NCI-H1930 (cell line): ENCODE data around the gene ACP6.

Experiments used
- DNase-seq, 2 experiments: peaks; one replicate each; lab custom pipeline; 2025; lab: John Stamatoyannopoulos, UW

Gene ACP6

GRCh38 chr1:147651466-147651865, 18.9 kb downstream of the ACP6 start:
- no peak for DNase-seq

GRCh38 chr1:147648933-147649332, 21.4 kb downstream of the ACP6 start:
- no peak for DNase-seq

- DNase-seq: no peak
Measured at GRCh38 chr1:147647796-147648633, 22.3 kb downstream of the ACP6 start.

- DNase-seq: no peak
Measured at GRCh38 chr1:147643974-147644373, 26.4 kb downstream of the ACP6 start.

- peak in 1 of 2 experiments; percentile 9 for DNase-seq
Measured at GRCh38 chr1:147641695-147642592, 28.4 kb downstream of the ACP6 start.

- DNase-seq: no peak
Measured at GRCh38 chr1:147641291-147641690, 29.0 kb downstream of the ACP6 start.

DNA sequence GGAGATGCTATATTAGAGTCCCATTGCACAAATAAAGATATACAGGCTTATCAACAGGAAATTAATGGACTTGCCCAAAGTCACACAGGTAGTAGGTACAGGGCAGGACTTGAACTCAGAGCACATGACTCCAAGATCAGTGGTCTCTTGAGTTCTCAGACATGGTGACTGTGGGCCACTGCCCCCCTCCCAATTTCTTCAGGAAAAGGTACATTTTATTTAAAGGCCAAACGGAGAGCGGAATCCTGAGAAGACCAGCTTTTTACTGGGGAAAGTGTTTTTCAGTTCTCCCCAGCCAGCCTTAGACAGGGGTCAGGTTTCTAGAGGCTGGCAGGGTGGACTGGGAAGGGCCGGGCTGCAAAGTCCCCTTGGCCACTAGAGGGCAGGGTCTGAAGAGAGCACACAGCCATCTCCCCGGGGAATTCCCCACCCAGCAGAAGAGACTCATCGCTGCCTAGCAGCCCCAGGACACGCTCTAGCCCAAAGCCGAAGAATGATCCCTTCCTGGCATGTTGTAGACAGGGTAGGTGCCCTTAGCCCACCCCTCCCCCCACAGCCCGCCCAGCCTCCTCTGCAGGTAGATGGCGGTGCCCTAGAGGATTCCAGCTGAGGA, 29.7 kb downstream of the ACP6 start:
- peak; percentile 31 to 53 for DNase-seq

DNA sequence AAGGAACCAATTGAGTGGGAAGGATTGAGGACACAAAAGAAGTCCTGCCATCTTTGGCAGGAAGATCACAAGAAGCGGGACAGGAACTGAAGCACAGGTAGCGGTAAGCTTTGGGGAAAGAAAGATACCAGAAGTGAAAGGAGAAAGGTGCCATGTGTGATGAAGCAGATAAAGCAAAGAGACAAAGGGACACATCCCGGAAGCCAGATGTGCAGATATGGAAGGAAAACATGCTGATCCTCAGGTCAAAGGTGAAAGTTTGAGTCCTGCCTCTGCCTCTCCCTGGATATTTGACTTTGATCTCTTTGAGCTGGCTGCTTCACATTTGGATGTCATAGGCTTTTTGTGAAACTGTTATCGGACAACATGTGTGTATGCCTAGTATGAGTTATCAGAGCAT, 34.0 kb downstream of the ACP6 start:
- no peak for DNase-seq

- no peak for DNase-seq
Measured at GRCh38 chr1:147635342-147635741, 35.0 kb downstream of the ACP6 start.

DNA sequence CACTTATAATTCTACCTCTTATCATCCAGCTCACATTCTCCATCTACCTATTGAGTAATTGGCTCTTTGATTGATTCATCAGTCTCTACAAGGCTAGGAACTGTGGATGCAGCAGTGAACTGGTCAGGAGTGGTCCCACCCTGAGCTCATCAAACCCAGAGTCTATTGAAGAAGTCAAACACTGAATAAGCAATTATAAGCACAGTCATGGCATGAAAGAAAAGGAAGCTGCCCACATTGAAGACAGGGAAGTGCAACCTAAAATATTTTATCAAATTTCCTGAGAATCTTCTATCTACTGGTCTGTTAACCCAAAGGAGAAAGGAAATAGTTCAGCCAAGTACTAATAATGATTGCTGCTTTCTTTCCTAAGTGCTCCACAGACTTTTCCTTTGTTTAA, 35.7 kb downstream of the ACP6 start:
- no peak for DNase-seq

GRCh38 chr1:147633759-147634158, 36.6 kb downstream of the ACP6 start:
- no peak for DNase-seq

- DNase-seq: no peak
Measured at GRCh38 chr1:147631839-147632238, 38.5 kb downstream of the ACP6 start.

DNA sequence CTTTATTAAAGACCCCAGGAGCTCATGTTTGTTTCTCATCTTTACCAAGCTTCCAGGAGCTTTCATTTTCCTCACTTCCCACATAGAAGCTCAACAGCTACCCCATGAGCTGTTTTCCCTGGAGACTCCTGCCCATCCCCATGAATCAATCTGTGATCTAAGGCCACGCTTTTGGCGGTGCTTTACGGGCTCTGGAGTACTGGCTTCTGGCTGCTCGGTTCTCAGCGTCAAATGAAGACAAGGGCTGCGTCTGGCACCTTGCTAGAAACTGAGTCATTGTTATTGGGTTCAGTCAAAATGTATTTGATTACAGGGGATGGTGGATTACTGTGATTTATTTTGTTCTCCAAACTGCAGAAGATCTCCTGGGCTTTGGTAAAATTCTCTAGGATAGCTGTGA, 39.9 kb downstream of the ACP6 start:
- no peak for DNase-seq

- no peak for DNase-seq
Measured at GRCh38 chr1:147630022-147630421, 40.3 kb downstream of the ACP6 start.

- no peak for DNase-seq
Measured at GRCh38 chr1:147628441-147628840, 41.9 kb downstream of the ACP6 start.

- peak in 1 of 2 experiments; percentile 29 for DNase-seq
Measured at GRCh38 chr1:147627435-147628110, 42.8 kb downstream of the ACP6 start.

DNA sequence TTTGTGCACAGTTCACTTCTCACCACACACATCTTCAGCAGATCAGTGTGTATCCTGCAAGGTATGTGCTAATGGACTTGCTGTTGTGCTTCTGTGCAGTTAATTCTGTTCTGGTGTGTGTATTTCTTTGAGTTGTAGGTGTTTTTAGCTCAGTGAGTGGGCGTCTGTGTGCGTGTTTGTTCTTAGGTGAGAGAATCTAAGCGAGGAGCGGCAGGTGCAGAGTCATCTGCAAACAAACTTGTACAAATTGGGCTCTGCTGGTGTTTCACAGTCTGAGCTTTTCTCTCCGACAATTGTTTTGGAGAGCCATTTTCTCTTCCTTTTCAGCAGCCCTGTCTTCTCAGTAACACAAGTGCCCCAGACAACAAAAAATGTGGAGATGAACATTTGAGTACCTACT, 43.6 kb downstream of the ACP6 start:
- peak in 1 of 2 experiments; percentile 17 for DNase-seq

GRCh38 chr1:147626291-147626690, 44.0 kb downstream of the ACP6 start:
- DNase-seq: no peak

DNA sequence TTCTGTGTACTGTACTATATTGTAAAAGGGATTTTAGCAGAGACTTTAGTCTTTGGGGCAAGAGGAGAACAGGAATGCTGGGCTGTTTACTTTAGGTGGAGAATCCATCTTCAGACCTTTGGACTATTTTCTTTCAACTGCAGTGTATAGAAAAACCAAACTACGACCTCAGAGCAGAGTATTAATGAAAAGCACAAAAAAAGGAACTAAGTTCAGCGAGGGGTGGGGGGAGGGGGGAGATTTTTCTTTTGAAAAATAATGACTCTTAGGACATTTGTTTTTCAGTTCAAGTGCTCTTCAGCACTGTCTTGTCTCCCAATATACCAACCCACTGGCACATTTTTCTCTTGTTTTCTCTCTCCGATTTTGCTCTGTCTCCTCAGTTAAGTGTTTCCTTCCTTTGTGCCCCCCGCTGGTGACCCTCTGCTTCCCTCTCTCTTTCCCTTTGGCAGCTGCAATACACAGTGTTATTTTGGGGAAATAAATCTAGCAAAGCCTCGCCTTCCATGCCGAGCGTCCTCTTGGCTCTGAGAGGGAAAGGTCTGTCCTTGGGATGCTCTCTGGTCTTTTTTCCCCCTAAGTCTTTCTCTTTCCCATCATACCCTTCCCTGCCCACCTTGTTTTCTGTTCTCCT, 44.8 kb downstream of the ACP6 start:
- no peak for DNase-seq

DNA sequence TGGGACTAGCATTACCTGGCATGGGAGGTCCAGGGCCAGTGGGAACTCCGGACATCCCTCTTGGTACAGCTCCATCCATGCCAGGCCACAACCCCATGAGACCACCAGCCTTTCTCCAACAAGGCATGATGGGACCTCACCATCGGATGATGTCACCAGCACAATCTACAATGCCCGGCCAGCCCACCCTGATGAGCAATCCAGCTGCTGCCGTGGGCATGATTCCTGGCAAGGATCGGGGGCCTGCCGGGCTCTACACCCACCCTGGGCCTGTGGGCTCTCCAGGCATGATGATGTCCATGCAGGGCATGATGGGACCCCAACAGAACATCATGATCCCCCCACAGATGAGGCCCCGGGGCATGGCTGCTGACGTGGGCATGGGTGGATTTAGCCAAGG, 45.8 kb downstream of the ACP6 start:
- DNase-seq: no peak

GRCh38 chr1:147624011-147624410, 46.3 kb downstream of the ACP6 start:
- DNase-seq: no peak

DNA sequence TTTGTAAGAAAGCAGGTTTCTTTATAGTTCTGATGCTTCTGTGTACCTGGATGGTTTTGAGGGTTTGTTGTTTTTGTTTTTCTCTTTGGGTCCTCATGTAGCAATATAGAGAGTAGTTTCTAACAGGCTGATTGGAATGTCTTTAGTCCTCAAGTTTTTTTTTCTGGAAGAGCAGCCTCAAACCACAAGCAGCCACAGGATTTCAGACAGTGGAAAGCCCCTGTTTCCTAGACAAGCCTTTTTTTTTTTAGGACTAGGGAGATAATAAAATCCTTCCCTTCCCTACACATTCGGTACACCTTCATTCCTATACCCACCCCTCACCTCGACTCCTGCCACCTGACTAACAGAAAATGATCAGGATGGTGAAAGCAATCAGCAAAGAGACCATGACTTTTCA, 47.6 kb downstream of the ACP6 start:
- no peak for DNase-seq
